Right atrium auricular region (tissue), 2 donors: Measurements from ENCODE around the gene CRYAA. TPM values are rescaled to one million over a fixed set of nuclear protein-coding genes. Genes with fewer than 3 reads are reported as not detected.

Source experiments
- DNase-seq: peaks from one replicate; pipeline ENCODE4 v3.0.0-alpha.2; 2019; ENCODE audit warnings: low spot score
- H3K27ac ChIP-seq, 2 donors: fragments of 200-600 bp; sonication (generic); 1 replicate in 1 of 2; 2 replicates in 1 of 2; pipeline ENCODE4 v1.5.1; 2016 to 2019
- H3K27me3 ChIP-seq, 2 donors: fragments of 200-600 bp; sonication (generic); one replicate each; pipeline versions ENCODE4 v1.5.1 to v1.6.0; 2017 to 2019
- H3K36me3 ChIP-seq: fragments of 200-600 bp; sonication (generic); one replicate; pipeline ENCODE4 v1.5.1; 2016
- H3K4me1 ChIP-seq, 2 donors: fragments of 200-600 bp; sonication (generic); one replicate each; pipeline versions ENCODE4 v1.5.1 to v1.6.0; 2017 to 2019
- H3K4me3 ChIP-seq, 2 donors: fragments of 200-600 bp; sonication (generic); 1 replicate in 1 of 2; 2 replicates in 1 of 2; pipeline ENCODE4 v1.5.1; 2017 to 2019; ENCODE audit warnings: mild to moderate bottlenecking in 1 of 2, moderate library complexity in 1 of 2
- H3K9me3 ChIP-seq, 2 donors: fragments of 200-600 bp; sonication (generic); one replicate each; pipeline ENCODE4 v1.5.1; 2019
- total RNA-seq, 2 donors: library from RNA; depleted of rRNA; stranded (reverse); fragments of >200 nt; gene quantifications; one replicate each; pipeline ENCODE4 v1.1.0, GENCODE V29; 2016
- TF ChIP-seq, protein P1 (sequence below), 2 donors: fragments of 200-600 bp; sonication (generic); IDR thresholded peaks; one replicate each; pipeline ENCODE4 v1.5.1; 2019; ENCODE audit warnings: antibody characterized with exemption in 2 of 2

The CRYAA gene
- total RNA-seq, 2 donors from 2014 or later, result not detected

GRCh38 chr21:43208561-43209332 lies 39.9 kb downstream of the CRYAA start:
- Histone ChIP-seq H3K27ac (no peak overlapping the region), H3K36me3 (no peaks in the 10 kb centered on the region), H3K27me3 (no peaks in the 10 kb centered on the region), H3K4me3 (no peak overlapping the region), H3K9me3 (no peaks in the 10 kb centered on the region), H3K4me1 (peaks cover 0 to 10% of the 10 kb centered on the region in 2 donors)
- TF ChIP-seq, protein P1, sequence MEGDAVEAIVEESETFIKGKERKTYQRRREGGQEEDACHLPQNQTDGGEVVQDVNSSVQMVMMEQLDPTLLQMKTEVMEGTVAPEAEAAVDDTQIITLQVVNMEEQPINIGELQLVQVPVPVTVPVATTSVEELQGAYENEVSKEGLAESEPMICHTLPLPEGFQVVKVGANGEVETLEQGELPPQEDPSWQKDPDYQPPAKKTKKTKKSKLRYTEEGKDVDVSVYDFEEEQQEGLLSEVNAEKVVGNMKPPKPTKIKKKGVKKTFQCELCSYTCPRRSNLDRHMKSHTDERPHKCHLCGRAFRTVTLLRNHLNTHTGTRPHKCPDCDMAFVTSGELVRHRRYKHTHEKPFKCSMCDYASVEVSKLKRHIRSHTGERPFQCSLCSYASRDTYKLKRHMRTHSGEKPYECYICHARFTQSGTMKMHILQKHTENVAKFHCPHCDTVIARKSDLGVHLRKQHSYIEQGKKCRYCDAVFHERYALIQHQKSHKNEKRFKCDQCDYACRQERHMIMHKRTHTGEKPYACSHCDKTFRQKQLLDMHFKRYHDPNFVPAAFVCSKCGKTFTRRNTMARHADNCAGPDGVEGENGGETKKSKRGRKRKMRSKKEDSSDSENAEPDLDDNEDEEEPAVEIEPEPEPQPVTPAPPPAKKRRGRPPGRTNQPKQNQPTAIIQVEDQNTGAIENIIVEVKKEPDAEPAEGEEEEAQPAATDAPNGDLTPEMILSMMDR (IDR thresholded peaks at IDR 0.05), result no peak
- no peak for DNase-seq

GRCh38 chr21:43209575-43210453 lies 41.0 kb downstream of the CRYAA start:
- peak; percentile 74 for DNase-seq

DNA sequence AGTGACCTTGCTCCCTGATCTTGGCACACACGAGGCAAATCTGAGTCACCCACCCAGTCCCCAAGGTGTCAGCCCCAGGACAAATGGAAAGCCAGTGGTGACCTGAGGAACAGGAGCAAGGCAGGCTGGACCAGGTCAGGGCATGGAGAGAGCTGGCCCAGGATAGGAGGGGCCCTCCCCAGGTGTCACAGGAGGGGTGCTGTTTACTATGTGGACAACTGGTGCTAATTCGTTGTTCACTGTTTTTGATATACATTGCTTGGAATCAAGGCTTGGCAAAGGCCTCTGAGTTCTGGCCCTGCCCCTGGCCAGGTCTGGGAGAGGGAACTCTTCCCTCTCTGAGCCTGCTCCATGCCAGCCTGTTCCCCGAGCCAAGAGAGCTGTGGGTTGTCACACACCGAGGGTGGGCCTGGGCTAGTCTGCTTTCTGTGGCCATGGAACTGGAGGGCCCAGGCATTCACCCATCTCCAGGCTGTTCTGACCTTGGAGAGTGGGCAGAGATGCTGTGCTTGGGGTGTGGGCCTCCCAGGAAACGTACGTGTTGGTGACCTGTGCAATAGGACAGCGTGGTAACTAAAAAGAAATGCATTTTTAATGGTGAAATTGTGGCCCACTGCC lies 41.8 kb downstream of the CRYAA start:
- no peak for DNase-seq
- H3K4me1 ChIP-seq, result peaks cover 0 to 10% of the 10 kb centered on the region in 2 donors
- TF ChIP-seq, protein P1 (IDR thresholded peaks at IDR 0.05), result no peak
- H3K27ac ChIP-seq, result no peak overlapping the region
- H3K4me3 ChIP-seq, result no peak overlapping the region
- H3K9me3 ChIP-seq, result no peaks in the 10 kb centered on the region
- H3K27me3 ChIP-seq, result no peaks in the 10 kb centered on the region
- H3K36me3 ChIP-seq, result no peaks in the 10 kb centered on the region

More at GRCh38 chr21:43209575-43210453, 41.0 kb downstream of the CRYAA start:
- Histone ChIP-seq H3K4me3 (no peak overlapping the region), H3K27me3 (no peaks in the 10 kb centered on the region), H3K27ac (no peak overlapping the region), H3K9me3 (no peaks in the 10 kb centered on the region), H3K36me3 (no peaks in the 10 kb centered on the region), H3K4me1 (peaks cover 0 to 10% of the 10 kb centered on the region in 2 donors)
- TF ChIP-seq, protein P1 (IDR thresholded peaks at IDR 0.05), result no peak

DNA sequence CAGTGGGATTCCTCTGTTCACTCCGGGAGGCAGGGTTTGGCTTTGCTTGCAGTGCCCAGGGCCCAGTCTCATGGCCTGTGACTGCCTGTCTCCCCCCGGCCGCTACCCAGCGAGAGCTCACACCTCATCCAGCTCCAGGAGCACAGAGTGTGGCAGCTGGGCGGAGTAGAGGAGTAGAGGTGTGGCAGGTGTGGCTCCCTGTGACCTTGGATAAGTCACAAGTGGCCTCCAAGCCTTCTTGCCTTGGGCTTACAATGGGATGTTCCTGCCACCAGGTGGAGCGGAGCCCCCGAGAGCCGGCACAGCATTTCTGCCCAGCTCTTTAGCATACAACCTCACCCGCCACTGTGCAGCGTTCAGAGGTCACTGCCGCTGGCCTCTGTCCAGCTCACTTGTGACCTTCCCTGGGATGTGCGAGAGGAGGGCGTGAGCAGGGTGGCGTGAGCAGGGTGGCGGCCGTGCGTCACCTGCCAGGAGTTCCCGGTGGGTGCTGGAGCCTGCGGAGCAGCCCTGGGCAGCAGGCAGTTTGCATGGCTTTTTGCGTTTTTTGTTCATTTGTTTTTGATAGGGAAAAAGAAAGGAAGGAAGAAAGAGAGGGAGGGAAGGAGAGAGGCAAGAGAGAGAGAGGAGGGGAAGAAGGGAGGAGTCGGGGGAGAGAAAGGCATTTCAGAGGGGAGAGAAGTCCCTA lies 42.4 kb downstream of the CRYAA start:
- peak overlapping the region in 1 of 2 donors; percentile 10 for H3K27ac ChIP-seq
- TF ChIP-seq, protein P1 (IDR thresholded peaks at IDR 0.05), result peak; percentile 7 to 64
- H3K9me3 ChIP-seq, result no peaks in the 10 kb centered on the region
- no peak for DNase-seq
- no peaks in the 10 kb centered on the region for H3K27me3 ChIP-seq
- H3K4me1 ChIP-seq, result peaks cover 0 to 10% of the 10 kb centered on the region in 2 donors
- no peak overlapping the region for H3K4me3 ChIP-seq
- H3K36me3 ChIP-seq, result no peaks in the 10 kb centered on the region

- H3K4me3 ChIP-seq, result no peak overlapping the region
- H3K27ac ChIP-seq, result peak overlapping the region in 1 of 2 donors; percentile 10
- H3K9me3 ChIP-seq, result no peaks in the 10 kb centered on the region
- H3K4me1 ChIP-seq, result peaks cover 0 to 10% of the 10 kb centered on the region in 2 donors
- DNase-seq, result no peak
- TF ChIP-seq, protein P1 (IDR thresholded peaks at IDR 0.05), result no peak
- H3K36me3 ChIP-seq, result no peaks in the 10 kb centered on the region
- H3K27me3 ChIP-seq, result no peaks in the 10 kb centered on the region
Observed at GRCh38 chr21:43211760-43212115, 42.9 kb downstream of the CRYAA start.
